Transverse colon (tissue), 4 donors: ENCODE measurements around the gene CDK9. TPM values are rescaled to one million over a fixed set of nuclear protein-coding genes. Genes with fewer than 3 reads are reported as not detected.

Source experiments
- DNase-seq: peaks from one replicate; pipeline ENCODE4 v3.0.0-alpha.2; 2019
- H3K27ac ChIP-seq, 4 donors: fragments of 200-600 bp; sonication (generic); 2 replicates each; pipeline ENCODE4 v1.5.1; 2016 to 2018; ENCODE audit warnings: inconsistent platforms in 4 of 4
- H3K27me3 ChIP-seq: fragments of 200-600 bp; sonication (generic); 2 replicates; pipeline ENCODE4 v1.5.1; 2017; ENCODE audit warnings: inconsistent platforms
- H3K36me3 ChIP-seq, 4 donors: fragments of 200-600 bp; sonication (generic); 2 replicates each; pipeline ENCODE4 v1.5.1; 2017 to 2019; ENCODE audit warnings: inconsistent platforms in 4 of 4
- H3K4me1 ChIP-seq, 4 donors: fragments of 200-600 bp; sonication (generic); 2 replicates each; pipeline ENCODE4 v1.5.1; 2017 to 2020; ENCODE audit warnings: inconsistent platforms in 4 of 4
- H3K4me3 ChIP-seq, 4 donors: fragments of 200-600 bp; sonication (generic); 1 replicate in 1 of 4; 2 replicates in 3 of 4; pipeline versions ENCODE4 v1.5.1 to v1.6.1; 2017 to 2019; ENCODE audit warnings: inconsistent platforms in 4 of 4
- H3K9me3 ChIP-seq, 2 donors: fragments of 200-600 bp; sonication (generic); 2 replicates each; pipeline ENCODE4 v1.5.1; 2017 to 2019; ENCODE audit warnings: inconsistent platforms in 2 of 2
- EP300 ChIP-seq: sonication (generic); formaldehyde crosslinking; IDR thresholded peaks from one replicate; pipeline ENCODE4 v1.6.1; 2017; ENCODE audit warnings: antibody characterized with exemption, low read depth
- POLR2A ChIP-seq: fragments of 450-650 bp; IDR thresholded peaks from one replicate; pipeline ENCODE4 v1.6.1; 2016; ENCODE audit warnings: antibody characterized with exemption, mild to moderate bottlenecking, moderate library complexity
- POLR2AphosphoS5 ChIP-seq, 3 donors: sonication (generic); formaldehyde crosslinking; IDR thresholded peaks; one replicate each; pipeline ENCODE4 v1.6.1; 2016; ENCODE audit warnings: antibody characterized with exemption in 3 of 3
- WGBS, 2 donors: methylation state at CpG; one replicate each; pipeline ENCODE4 v1.1.5; 2018; ENCODE audit warnings: low coverage in 1 of 2; 5-methylcytosine and 5-hydroxymethylcytosine counted together
- in situ Hi-C, 4 donors: fragments of 200-750 bp; cut with MboI; loops; one replicate each; pipeline versions ENCODE4 v1.15.0 to v1.15.1; 2017; ENCODE audit warnings: low sequenced_read_pairs in 3 of 4, low pct_ligation_motif_present in 1 of 4, low pct_unique_long_range_greater_than_20kb in 1 of 4
- intact Hi-C: fragments of 100-400 bp; cut with DNase I; formaldehyde crosslinking; loops from one replicate; pipeline ENCODE4 v1.15.1; 2023; ENCODE audit warnings: low total_unique reads
- total RNA-seq, 4 donors: library from RNA; depleted of rRNA; stranded (reverse); fragments of >200 nt; gene quantifications; one replicate each; pipeline ENCODE4 v1.1.0, GENCODE V29; 2016
- TF ChIP-seq, protein P1 (sequence below), 5 experiments: fragments of 200-600 bp in 3 of 5; fragments of 450-650 bp in 2 of 5; sonication (generic) in 3 of 5; IDR thresholded peaks; 1 replicate in 2 of 5; 2 replicates in 3 of 5; pipeline ENCODE4 v1.5.1; 2016 to 2017; ENCODE audit warnings: antibody characterized with exemption in 5 of 5, inconsistent platforms in 3 of 5, mild to moderate bottlenecking in 2 of 5, moderate library complexity in 1 of 5

Gene CDK9
- total RNA-seq, 4 donors from 2014 or later, result 32.6 to 78.9 (median 49.3) TPM

DNA sequence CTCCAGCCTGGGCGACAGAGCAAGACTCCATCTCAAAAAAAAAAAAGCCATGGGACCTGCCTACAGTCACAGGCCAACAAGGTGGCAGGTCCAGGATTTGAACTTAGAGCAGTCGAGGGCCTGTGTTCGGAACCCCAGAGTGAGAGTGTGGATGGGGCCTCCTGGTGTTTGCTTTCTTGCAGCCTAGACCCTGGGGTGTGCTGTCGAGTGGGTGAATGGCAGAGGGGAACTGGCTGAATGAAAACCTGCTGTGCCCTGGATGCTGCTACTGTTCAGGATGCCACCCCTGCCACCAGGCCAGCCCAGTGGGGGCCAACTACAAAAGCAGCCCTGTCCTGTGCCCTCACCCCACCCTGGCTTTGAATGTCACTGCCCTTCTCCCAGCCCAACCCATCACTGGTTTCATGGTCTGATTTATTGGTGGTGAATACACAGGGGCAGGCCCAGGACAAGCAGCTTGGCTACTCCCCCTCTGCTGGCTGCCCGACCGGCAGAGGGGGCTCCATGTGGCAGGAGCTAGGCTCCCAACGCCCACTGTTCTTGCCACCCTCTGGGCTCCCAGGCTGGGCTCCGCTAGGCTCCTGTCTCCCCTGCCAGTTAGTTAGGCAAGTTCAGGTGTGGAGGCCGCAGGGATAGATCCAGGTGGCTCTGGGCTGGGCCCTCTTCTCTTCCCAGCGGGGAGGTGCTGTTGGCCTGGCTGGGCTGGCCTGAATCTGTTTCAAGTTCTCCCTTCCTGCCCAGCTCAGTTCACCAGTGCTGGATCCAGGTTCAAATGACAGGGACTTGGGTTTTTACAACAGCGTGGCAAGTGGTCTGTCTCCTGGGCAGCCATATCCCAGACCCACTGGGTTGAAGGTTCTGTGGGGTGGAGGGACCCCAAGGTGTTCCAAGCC lies 29.0 kb downstream of the CDK9 start:
- in situ Hi-C loops (no loop called here), intact Hi-C loops (no loop called here)
- TF ChIP-seq, protein P1, sequence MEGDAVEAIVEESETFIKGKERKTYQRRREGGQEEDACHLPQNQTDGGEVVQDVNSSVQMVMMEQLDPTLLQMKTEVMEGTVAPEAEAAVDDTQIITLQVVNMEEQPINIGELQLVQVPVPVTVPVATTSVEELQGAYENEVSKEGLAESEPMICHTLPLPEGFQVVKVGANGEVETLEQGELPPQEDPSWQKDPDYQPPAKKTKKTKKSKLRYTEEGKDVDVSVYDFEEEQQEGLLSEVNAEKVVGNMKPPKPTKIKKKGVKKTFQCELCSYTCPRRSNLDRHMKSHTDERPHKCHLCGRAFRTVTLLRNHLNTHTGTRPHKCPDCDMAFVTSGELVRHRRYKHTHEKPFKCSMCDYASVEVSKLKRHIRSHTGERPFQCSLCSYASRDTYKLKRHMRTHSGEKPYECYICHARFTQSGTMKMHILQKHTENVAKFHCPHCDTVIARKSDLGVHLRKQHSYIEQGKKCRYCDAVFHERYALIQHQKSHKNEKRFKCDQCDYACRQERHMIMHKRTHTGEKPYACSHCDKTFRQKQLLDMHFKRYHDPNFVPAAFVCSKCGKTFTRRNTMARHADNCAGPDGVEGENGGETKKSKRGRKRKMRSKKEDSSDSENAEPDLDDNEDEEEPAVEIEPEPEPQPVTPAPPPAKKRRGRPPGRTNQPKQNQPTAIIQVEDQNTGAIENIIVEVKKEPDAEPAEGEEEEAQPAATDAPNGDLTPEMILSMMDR (IDR thresholded peaks at IDR 0.05), result no peak
- TF ChIP-seq POLR2AphosphoS5 (IDR thresholded peaks at IDR 0.05) (no peak), POLR2A (no peak), EP300 (no peak)
- 90% methylated on average over 2 to 11 of the region's 11 CpGs for WGBS, 2 donors
- Histone ChIP-seq H3K4me3 (no peak overlapping the region), H3K9me3 (no peaks in the 10 kb centered on the region), H3K27me3 (no peaks in the 10 kb centered on the region), H3K4me1 (peaks cover 0 to 3% (median 0%) of the 10 kb centered on the region in 4 donors), H3K36me3 (peaks cover 0 to 20% (median 4%) of the 10 kb centered on the region in 4 donors), H3K27ac (no peak overlapping the region)
- DNase-seq, result no peak

DNA sequence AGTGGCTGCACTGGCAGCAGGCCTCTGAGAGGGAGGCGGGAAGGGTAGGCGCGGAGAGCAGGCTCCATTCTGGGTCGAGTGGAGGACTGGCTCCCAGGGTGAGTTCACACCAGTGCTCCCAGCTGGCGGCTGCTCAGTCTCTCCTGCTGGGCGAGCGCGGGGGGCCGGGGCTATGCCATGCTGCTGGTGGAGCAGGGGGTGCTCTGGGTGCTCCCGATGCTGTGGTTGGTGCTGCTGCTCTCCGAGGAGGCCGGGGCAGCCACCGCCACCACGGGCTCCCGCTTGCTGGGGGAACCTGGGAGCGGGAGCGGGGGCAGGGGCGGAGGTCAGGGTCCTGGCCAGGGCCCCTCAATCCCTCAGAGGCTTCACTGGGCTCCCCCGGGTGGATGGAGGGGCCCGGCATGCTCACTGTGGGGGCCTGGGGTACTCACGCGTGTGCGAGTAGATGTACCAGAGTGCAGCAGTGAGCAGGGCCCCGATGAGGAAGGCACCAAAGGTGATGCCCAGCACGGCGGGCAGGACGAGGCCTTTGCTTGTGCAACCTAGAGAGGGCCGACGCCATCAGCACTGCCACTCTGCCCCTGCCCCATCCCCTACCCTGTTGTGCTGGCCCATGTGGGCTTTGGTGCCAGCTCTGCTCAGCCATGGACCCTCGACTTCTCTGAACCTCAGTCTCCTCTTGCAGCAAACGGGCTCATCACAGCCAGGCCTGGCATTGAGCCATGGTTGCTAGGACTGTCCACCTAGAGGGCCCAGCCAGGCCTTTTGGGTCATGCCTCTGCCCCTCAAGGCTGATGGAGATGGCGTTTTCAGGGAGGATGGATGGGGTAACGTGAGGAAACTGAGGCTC lies 29.9 kb downstream of the CDK9 start:
- intact Hi-C loops, result no loop called here
- Histone ChIP-seq H3K4me3 (no peak overlapping the region), H3K4me1 (no peaks in the 10 kb centered on the region), H3K27me3 (no peaks in the 10 kb centered on the region), H3K27ac (no peak overlapping the region), H3K36me3 (peaks cover 0 to 20% (median 4%) of the 10 kb centered on the region in 4 donors), H3K9me3 (no peaks in the 10 kb centered on the region)
- TF ChIP-seq EP300 (no peak), POLR2AphosphoS5 (IDR thresholded peaks at IDR 0.05) (no peak), POLR2A (no peak)
- 93% methylated on average over 32 of the region's 33 CpGs; no CpG with 5 or more reads in 1 of the 2 donors for WGBS, 2 donors
- in situ Hi-C loops, result no loop called here
- DNase-seq, result no peak

DNA sequence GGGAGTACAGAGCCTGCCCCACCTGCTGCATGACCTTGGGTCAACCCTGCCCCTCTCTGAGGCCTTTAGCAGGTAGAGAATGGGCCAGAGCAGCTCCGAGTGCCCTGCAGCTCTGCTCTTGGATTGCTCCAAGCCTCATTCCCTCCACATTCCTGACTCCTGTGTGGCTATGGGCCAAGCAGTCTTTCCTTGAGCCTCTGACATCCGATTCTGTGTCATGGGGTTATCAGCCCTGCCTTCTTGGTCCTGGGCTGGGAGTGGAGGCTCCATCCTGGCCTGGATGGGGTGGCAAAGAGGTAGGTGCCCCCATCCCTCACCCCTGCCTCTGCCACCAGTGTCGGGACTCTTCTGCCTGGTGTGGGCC lies 30.5 kb downstream of the CDK9 start:
- 65% methylated on average over 3 of the region's 3 CpGs; no CpG with 5 or more reads in 1 of the 2 donors for WGBS, 2 donors

DNA sequence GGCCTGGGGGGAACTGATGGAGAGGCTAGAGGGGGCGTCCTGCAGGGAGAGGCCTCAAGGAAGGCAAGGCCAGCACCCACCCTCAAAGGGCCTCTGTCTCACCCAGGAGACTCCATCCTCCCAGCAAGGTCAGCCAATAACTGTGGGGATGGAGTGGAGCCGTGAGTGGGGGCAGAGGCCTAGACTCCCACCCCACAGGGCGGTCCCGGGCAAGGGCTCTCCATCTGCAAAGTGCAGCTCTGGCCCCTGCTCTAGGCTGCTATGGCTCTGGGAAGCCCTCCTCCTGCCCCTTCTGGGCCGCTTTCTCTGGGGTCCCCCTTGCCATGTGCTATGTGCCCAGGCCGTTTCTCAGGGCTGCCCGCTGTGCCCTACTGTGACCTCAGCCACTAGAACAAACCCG lies 30.9 kb downstream of the CDK9 start:
- DNase-seq, result no peak
- TF ChIP-seq POLR2A (no peak), EP300 (no peak), POLR2AphosphoS5 (IDR thresholded peaks at IDR 0.05) (no peak)
- TF ChIP-seq, protein P1 (IDR thresholded peaks at IDR 0.05), result no peak
- in situ Hi-C loops, result no loop called here
- Histone ChIP-seq H3K27me3 (no peaks in the 10 kb centered on the region), H3K36me3 (peaks cover 0 to 15% (median 4%) of the 10 kb centered on the region in 4 donors), H3K4me3 (no peak overlapping the region), H3K9me3 (no peaks in the 10 kb centered on the region), H3K4me1 (no peaks in the 10 kb centered on the region), H3K27ac (no peak overlapping the region)
- 92% methylated on average over 8 of the region's 8 CpGs; no CpG with 5 or more reads in 1 of the 2 donors for WGBS, 2 donors
- intact Hi-C loops, result no loop called here

More for the DNA sequence above, 30.5 kb downstream of the CDK9 start:
- intact Hi-C loops, result no loop called here
- Histone ChIP-seq H3K4me1 (no peaks in the 10 kb centered on the region), H3K36me3 (peaks cover 0 to 17% (median 4%) of the 10 kb centered on the region in 4 donors), H3K27ac (no peak overlapping the region), H3K27me3 (no peaks in the 10 kb centered on the region), H3K9me3 (no peaks in the 10 kb centered on the region), H3K4me3 (no peak overlapping the region)
- in situ Hi-C loops, result no loop called here
- DNase-seq, result no peak
- no peak for TF ChIP-seq EP300
